HG03280 (cell line): ENCODE results near the gene DBET.
"Not testable (repeated sequence)": the region's sequence is repeated elsewhere in the genome, so short reads cannot be mapped to it uniquely, and the experiment has no call there.

Source experiments
- ATAC-seq: cut with Tn5 transposase; IDR thresholded peaks from one replicate; pipeline ENCODE4 v1.9.1; 2021; ENCODE audit warnings: mild to moderate bottlenecking, moderate library complexity; ENCODE audit not compliant: unreplicated experiment

Gene DBET

GRCh38 chr4:190064342-190064741, at the start of gene DBET:
Gene DBET (plus strand): TSS chr4:190064502.
- not testable (repeated sequence) for ATAC-seq

GRCh38 chr4:190014771-190015537, 49.3 kb upstream of the DBET start:
- ATAC-seq: no peak

DNA sequence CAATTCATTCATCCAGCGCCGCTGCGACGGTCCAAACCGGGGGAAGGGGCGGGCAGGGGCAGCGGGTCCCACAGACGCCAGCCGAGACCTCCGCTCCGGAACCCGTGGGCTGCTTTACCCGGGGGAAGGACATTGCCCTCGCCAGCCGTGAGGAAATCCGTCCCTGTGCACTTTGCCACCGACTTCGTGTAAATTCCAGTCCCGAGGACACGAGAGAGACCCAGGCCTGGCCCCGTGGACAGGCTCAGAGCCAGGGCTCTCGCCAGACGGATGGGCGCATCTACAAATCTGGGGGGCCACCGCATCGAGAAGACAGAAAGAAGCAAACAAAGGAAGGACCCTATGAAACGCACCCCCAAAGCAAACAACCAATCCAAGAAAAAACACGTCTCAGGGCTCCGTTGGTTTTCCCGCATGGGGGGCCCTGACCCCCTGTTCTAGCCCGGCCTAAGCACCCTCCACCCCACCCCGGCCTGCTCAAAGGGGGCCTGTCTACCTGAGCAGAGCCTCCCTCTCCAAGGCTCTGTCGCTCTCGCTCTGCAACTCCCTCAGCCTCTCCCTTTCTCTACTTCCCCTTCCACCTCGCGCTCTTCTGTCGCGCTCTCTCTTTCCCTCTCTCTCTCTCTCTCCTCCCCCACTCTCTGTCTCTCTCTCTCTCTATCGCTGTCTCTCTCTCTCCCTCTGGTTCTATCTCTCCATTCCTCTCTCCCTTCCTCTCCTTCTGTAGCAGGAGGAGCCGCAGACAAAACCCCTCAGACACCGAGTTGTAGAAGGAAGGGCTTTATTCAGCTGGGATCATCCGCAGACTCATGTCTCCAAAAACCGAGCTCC, 48.5 kb upstream of the DBET start:
- ATAC-seq: no peak

GRCh38 chr4:190016369-190017289, 47.7 kb upstream of the DBET start:
- ATAC-seq: no peak

DNA sequence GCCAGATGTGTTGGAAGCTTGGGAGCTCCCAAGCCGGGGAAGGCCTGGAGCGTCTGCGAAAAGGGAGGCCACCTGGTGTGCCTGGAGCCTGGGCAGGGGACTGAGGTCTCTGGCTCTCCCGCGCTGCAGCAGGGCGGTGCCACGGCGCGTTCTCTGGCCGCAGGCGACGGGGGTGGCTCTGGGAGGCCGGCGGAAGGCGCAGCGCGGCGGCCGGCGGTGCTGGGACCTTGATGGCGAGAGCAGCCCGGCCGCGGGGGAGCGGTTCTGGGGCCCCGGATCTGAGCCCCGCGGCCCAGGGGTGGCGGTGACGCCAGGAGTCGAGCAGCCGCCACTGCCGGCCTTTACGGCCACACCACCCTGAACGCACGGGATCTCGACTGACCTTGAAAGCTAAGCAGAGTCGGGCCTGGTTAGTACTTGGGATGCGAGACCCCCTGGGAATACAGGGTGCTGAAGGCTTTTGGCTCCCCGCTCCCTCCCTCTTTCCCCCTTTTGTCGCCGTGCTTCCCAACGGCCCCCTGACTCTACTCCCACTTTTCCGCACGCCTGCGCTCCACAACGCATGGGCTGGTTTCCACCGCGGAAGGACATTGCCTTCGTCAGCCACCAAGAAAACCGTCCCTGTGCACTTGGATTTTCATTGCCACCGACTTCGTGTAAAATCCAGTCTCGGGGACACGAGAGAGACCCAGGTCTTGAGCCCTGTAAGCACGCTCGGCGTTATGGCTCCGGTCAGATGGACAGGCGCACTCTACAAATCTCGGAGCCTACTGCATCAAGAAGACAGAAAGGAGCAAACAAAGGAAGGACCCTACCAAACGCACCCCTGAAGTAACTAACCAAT, 46.7 kb upstream of the DBET start:
- no peak for ATAC-seq

DNA sequence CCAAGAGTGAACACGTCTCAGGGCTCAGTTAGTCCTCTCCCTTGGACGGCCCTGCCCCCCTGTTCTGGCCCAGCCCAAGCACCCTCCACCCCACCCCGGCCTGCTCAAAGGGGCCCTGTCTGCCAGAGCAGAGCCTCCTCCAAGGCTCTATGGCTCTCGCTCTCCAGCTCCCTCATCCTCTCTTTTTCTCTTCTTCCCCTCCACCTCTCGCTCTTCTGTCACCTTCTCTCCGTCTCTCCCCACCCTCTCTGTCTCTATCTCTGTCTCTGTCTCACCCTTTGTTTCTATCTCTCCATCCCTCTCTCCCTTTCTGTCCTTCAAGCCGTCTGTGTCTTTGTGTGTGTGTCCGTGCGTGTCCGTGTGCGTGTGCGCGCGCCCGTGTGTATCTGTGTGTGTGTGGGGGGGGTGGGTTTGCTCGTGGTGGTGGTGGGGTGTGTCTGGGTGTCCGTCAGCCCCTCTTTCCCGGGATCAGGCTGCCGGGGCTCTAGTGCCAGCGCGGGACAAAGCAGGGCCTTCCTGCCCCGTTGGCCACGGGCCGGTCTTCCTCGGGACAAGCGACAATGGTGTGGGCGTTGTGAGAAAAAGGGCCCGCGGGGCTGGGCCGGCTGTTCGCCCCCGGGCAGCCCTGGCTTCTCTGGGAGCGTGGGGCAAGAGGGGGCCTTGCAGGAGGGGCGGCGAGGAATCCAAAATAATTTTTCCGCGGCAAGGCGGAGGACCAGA, 45.9 kb upstream of the DBET start:
- ATAC-seq: no peak

DNA sequence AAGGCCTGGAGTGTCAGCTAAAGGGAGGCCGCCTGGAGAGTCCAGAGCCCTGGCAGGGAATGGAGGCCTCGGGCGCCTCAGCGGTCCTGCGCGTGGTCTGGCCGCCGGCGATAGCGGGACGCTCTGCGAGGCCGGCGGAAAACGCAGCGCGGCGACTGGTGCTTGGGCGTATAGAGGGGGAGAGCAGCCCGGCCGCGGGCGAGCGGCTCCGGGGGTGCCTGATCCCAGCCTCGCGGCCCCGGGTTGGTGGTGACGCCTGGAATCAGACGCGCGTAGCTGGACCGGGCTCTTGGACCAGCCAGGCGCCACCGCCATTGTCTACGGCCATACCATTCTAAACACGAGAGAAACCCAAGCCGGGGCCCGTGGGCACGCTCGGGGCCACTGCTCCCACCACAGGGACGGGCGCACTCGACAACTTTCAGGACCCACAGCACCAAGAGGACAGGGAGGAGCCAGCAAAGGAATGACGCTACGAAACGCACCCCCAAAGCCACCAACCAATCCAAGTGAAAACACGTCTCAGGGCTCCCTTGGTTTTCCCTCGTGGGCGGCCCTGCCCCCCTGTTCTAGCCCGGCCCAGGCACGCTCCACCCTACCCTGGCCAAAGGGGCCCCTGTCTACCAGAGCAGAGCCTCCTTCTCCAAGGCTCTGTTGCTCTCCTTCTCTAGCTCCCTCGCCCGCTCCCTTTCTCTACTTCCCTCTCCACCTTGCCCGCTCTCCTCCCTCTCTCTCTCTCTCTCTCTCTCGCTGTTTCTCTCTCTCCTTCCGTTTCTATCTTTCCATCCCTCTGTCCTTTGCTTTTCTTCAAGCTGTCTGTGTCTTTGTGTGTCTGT, 45.1 kb upstream of the DBET start:
- no peak for ATAC-seq

GRCh38 chr4:190019859-190020463, 44.3 kb upstream of the DBET start:
- not testable (repeated sequence) for ATAC-seq

- ATAC-seq: no peak
Measured at GRCh38 chr4:190020790-190021717, 43.2 kb upstream of the DBET start.

GRCh38 chr4:190021973-190022372, 42.3 kb upstream of the DBET start:
- ATAC-seq: not testable (repeated sequence)

DNA sequence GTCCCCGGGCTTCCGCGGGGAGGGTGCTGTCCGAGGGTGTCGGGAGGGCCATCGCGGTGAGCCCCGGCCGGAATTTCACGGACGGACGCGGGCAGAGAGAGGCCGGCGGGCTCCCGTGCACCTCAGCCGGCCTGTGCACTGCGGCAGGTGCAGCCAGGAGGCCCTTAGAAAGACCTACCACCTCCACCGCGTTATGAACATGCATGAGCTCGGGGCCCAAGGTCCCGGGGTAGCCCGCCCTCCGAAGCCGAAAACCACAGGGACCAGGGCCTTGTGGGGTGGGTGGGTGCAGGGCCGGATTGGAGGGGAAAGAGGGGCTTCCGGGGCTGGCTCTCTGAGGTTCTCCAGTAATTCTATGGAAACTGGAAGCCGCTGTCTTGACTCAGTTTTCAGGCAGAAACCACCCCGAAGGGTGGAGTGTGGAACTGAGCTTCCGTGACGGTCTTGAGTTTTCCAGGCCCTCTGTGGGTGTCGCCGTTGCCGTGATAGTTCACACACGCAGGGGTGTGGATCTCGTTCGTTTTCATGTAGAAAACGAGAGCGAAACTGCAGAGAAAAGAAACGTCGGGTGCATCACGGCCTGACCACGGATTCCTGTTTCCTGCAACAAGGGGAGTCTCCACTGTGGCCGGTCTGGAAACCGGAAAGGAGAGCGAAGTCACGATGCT, 41.6 kb upstream of the DBET start:
- ATAC-seq: not testable (repeated sequence)

DNA sequence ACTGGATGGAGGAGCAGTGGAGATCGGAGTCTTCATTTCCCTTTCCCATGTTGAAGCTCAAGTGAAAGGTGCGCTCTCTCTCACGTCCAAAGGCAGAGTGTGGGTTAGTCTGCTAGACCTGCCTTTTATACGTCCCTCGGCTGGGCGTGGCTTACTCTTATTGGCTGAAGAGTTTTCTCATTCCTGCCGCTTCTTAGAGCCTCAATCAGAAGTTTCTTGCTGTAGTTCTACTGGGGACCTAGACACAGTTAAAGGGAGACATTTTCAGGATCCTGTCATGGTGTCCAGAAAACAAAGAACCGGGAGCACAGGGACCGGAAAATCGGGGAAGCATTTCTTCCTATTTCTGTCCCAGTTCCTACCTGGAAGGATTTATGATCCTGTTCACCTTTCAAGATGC, 37.1 kb upstream of the DBET start, which contains the start of gene FRG2:
Gene FRG2 (minus strand): TSS at position 101 of the 400 bp plus-strand sequence. CDS start 52 bp downstream, at position 49.
- not testable (repeated sequence) for ATAC-seq

GRCh38 chr4:190031264-190031663, 33.0 kb upstream of the DBET start:
- not testable (repeated sequence) for ATAC-seq

- ATAC-seq: peak; percentile 69
Measured at GRCh38 chr4:190037704-190038388, 26.5 kb upstream of the DBET start.

GRCh38 chr4:190040873-190041272, 23.4 kb upstream of the DBET start:
- ATAC-seq: not testable (repeated sequence)

DNA sequence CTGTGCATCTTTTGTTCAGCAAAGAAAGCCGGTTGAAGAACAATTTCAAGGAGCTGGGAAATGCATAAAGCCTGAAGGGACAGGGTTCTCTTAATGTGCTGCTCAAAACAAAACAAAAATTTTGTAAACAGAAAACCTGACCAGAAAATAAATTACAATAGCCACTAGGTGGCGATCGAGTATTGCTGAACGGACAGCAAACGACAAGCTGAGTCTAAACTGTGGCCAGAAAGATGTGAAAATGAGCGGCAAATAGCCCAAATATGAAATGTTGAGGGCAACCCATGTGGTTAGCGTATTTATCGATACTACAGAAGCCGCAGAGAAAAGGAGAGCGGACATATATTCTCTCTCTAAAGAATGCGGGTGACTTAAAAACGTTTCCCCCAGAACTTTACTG, 16.7 kb upstream of the DBET start:
- ATAC-seq: not testable (repeated sequence)
